ENCODE results near the gene PLEKHG1.

- no peak for TF ChIP-seq FOXK2 (IDR thresholded peaks at IDR 0.05)
- no peak for TF ChIP-seq SP1 (IDR thresholded peaks at IDR 0.05)
- TF ChIP-seq FOXM1 (IDR thresholded peaks at IDR 0.05; ENCODE audit: borderline replicate concordance) = no peak
- TF ChIP-seq PKNOX1 (IDR thresholded peaks at IDR 0.05) = no peak
- TF ChIP-seq ARNT (IDR thresholded peaks at IDR 0.05) = no peak
- no peak for TF ChIP-seq ELF4 (IDR thresholded peaks at IDR 0.05)
- TF ChIP-seq BHLHE40 (IDR thresholded peaks at IDR 0.05; ENCODE audit: borderline replicate concordance) = no peak
- TF ChIP-seq FOXA1 (IDR thresholded peaks at IDR 0.05) = no peak
- no peak for TF ChIP-seq CTBP1 (IDR thresholded peaks at IDR 0.05; ENCODE audit: borderline replicate concordance)
- no peak for TF ChIP-seq NFRKB (IDR thresholded peaks at IDR 0.05)
- no peak for TF ChIP-seq SUZ12 (IDR thresholded peaks at IDR 0.05)
- no peak for TF ChIP-seq HDGF (IDR thresholded peaks at IDR 0.05; ENCODE audit: borderline replicate concordance)
- TF ChIP-seq ZNF384 (IDR thresholded peaks at IDR 0.05) = no peak
- no peak for TF ChIP-seq L3MBTL2 (conservative IDR thresholded peaks at IDR 0.05)
These were observed 19.6 kb downstream of the PLEKHG1 start for GRCh38 chr6:150619275-150619674.

All from HEK293T (cell line).